PC-3 (cell line): ENCODE data around the gene CIAO2B.

Experiments used
- CTCF ChIP-seq: fragments of 300-600 bp; sonication (generic); conservative IDR thresholded peaks from 2 replicates; pipeline ENCODE4 v1.5.1; 2017; ENCODE audit warnings: antibody characterized with exemption, low read depth, mild to moderate bottlenecking, low read length
- EZH2 ChIP-seq: fragments of 300-600 bp; sonication (generic); IDR thresholded peaks from one replicate; pipeline ENCODE4 v1.6.1; 2017; ENCODE audit warnings: antibody characterized with exemption, mild to moderate bottlenecking, low read length; ENCODE audit not compliant: unreplicated experiment

DNA sequence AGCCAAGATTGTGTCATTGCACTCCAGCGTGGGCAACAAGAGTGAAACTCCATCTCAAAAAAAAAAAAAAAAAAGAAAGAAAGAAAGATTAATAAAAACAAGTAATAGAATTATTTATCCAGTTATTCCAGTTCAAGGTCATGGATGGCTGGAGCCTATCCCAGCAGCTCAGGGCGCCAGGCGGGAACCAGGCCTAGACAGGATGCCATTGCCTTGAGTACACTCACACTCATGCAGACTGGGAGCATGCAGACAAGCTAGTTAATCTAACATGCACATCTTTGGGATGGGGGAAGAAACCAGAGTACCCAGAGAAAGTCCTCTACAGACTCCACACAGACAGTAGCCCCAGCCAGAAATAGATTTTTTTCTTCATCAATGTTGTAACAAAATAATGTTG lies 36.0 kb downstream of the CIAO2B start:
- TF ChIP-seq CTCF (no peak), EZH2 (no peak)
